SU-DHL-6 (cell line): ENCODE measurements around the gene NT5C3A.

Experiments used
- H2AFZ ChIP-seq: fragments of 200-600 bp; sonication (generic); 2 replicates; pipeline ENCODE4 v1.6.1; 2014; ENCODE audit warnings: low read depth, mild to moderate bottlenecking, moderate library complexity, mixed read lengths, antibody characterized with exemption, low read length; ENCODE audit not compliant: severe bottlenecking
- H3F3A ChIP-seq: fragments of 200-600 bp; shearing (Covaris generic); 2 replicates; pipeline ENCODE4 v1.6.0; 2016; ENCODE audit warnings: antibody characterized with exemption, mild to moderate bottlenecking; ENCODE audit not compliant: insufficient read depth
- H3K27ac ChIP-seq: fragments of 200-600 bp; sonication (generic); 2 replicates; pipeline ENCODE4 v1.5.1; 2016; ENCODE audit warnings: low read depth, mild to moderate bottlenecking, low read length, moderate library complexity, mixed read lengths
- H3K27me3 ChIP-seq: fragments of 200-600 bp; sonication (generic), shearing (Covaris generic); 2 replicates; pipeline ENCODE4 v1.6.0; 2014; ENCODE audit warnings: mild to moderate bottlenecking, low read length
- H3K36me3 ChIP-seq: fragments of 200-600 bp; sonication (generic); 2 replicates; pipeline ENCODE4 v1.6.1; 2014; ENCODE audit warnings: mild to moderate bottlenecking, low read length, mixed read lengths
- H3K4me2 ChIP-seq: fragments of 300-600, 200-600 bp; shearing (Covaris generic), sonication (generic); 2 replicates; pipeline ENCODE4 v1.6.0; 2014; ENCODE audit warnings: low read length, low read depth, mild to moderate bottlenecking; ENCODE audit not compliant: poor library complexity, severe bottlenecking
- H3K4me3 ChIP-seq: fragments of 200-600 bp; sonication (generic); 2 replicates; pipeline ENCODE4 v1.5.1; 2014; ENCODE audit warnings: antibody characterized with exemption, low read length, mild to moderate bottlenecking, mixed read lengths; ENCODE audit not compliant: insufficient read depth, poor library complexity, severe bottlenecking
- H3K79me2 ChIP-seq: fragments of 200-600 bp; sonication (generic); 2 replicates; pipeline ENCODE4 v1.6.1; 2014; ENCODE audit warnings: mild to moderate bottlenecking, low read length, moderate library complexity; ENCODE audit not compliant: insufficient read depth
- H3K9ac ChIP-seq: fragments of 200-600 bp; sonication (generic); 2 replicates; pipeline ENCODE4 v1.7.0; 2014; ENCODE audit warnings: mild to moderate bottlenecking, low read length
- H3K9me2 ChIP-seq: fragments of 200-600 bp; sonication (generic); replicated peaks from 2 replicates; pipeline ENCODE4 v1.6.1; 2014; ENCODE audit warnings: low read length; ENCODE audit not compliant: insufficient read depth
- H3K9me3 ChIP-seq: fragments of 200-600 bp; sonication (generic); 2 replicates; pipeline ENCODE4 v1.6.1; 2014; ENCODE audit warnings: low read length, mixed read lengths; ENCODE audit not compliant: insufficient read depth
- H4K20me1 ChIP-seq: fragments of 200-600 bp; sonication (generic); 2 replicates; pipeline ENCODE4 v1.6.1; 2014; ENCODE audit warnings: low read depth, mild to moderate bottlenecking, antibody characterized with exemption, low read length, moderate library complexity, mixed read lengths
- EZH2phosphoT487 ChIP-seq: fragments of 200-600 bp; sonication (generic), shearing (Covaris generic); conservative IDR thresholded peaks from 2 replicates; pipeline ENCODE4 v1.6.1; 2018; ENCODE audit warnings: mild to moderate bottlenecking, antibody characterized with exemption, low read length, moderate library complexity, mixed read lengths
- TF ChIP-seq, protein P1 (sequence below): fragments of 200-600 bp; sonication (generic); IDR thresholded peaks from one replicate; pipeline ENCODE4 v1.5.1; 2017; ENCODE audit warnings: antibody characterized with exemption, mild to moderate bottlenecking, low read length, moderate library complexity; ENCODE audit not compliant: insufficient read depth, poor library complexity, severe bottlenecking

The NT5C3A gene

DNA sequence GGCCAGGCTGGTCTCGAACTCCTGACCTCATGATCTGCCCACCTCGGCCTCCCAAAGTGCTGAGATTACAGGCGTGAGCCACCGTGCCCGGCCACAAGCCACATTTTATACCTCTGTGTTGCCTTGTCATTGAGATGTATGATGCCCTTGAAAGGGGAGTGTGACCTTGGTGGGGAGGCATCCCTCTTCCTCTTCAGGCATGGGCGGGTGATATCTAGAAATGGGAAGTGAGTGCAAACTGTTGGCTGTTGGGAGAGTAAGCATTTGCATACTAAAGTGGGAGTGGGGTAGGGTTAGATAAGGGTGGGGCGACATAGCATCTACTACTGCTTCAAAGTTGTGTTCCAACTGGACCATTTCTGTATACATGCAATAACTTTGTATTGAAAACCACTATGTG, 26.6 kb upstream of the NT5C3A start:
- H3K36me3 ChIP-seq, result no peaks in the 10 kb centered on the region
- H3K27ac ChIP-seq, result no peak overlapping the region
- no peak for TF ChIP-seq EZH2phosphoT487
- TF ChIP-seq, protein P1, sequence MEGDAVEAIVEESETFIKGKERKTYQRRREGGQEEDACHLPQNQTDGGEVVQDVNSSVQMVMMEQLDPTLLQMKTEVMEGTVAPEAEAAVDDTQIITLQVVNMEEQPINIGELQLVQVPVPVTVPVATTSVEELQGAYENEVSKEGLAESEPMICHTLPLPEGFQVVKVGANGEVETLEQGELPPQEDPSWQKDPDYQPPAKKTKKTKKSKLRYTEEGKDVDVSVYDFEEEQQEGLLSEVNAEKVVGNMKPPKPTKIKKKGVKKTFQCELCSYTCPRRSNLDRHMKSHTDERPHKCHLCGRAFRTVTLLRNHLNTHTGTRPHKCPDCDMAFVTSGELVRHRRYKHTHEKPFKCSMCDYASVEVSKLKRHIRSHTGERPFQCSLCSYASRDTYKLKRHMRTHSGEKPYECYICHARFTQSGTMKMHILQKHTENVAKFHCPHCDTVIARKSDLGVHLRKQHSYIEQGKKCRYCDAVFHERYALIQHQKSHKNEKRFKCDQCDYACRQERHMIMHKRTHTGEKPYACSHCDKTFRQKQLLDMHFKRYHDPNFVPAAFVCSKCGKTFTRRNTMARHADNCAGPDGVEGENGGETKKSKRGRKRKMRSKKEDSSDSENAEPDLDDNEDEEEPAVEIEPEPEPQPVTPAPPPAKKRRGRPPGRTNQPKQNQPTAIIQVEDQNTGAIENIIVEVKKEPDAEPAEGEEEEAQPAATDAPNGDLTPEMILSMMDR, result no peak
- no peak overlapping the region for H3K4me2 ChIP-seq
- no peak overlapping the region for H3K9ac ChIP-seq
- H3K4me3 ChIP-seq, result no peak overlapping the region
- no peaks in the 10 kb centered on the region for H3K9me3 ChIP-seq
- no peaks in the 10 kb centered on the region for H3F3A ChIP-seq
- H4K20me1 ChIP-seq, result no peaks in the 10 kb centered on the region
- H3K9me2 ChIP-seq, result no peaks in the 10 kb centered on the region
- H3K27me3 ChIP-seq, result 0 out of 2 replicates have a peak, but pooled peaks cover 2% of the 10 kb centered on the region
- no peak overlapping the region for H2AFZ ChIP-seq
- no peaks in the 10 kb centered on the region for H3K79me2 ChIP-seq

DNA sequence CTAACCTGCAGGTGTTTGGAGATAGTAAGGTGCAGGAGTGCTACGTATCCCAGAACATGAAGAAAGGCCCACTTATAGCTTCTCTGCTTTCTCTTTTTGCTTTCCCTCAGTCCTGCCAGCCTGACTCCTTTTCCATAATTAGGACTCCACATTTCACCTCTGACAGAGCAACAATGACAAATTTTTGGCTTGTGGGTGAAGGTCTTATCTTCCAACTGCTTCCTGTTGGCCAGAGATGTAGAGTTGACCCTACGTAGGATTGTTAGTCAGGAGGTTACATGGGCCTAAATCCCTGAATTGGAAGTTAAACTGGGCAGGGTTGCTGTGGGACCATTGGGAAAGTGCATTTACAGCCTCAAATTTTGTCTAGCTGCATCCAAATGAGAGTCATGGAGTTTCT, 25.3 kb upstream of the NT5C3A start:
- Histone ChIP-seq H3K9me3 (no peaks in the 10 kb centered on the region), H3K79me2 (no peaks in the 10 kb centered on the region), H3K9me2 (no peaks in the 10 kb centered on the region), H3K4me2 (no peak overlapping the region), H3K36me3 (no peaks in the 10 kb centered on the region), H3K4me3 (no peak overlapping the region), H2AFZ (no peak overlapping the region), H4K20me1 (no peaks in the 10 kb centered on the region), H3F3A (no peaks in the 10 kb centered on the region), H3K27me3 (0 out of 2 replicates have a peak, but pooled peaks cover 2% of the 10 kb centered on the region), H3K27ac (no peak overlapping the region), H3K9ac (no peak overlapping the region)
- no peak for TF ChIP-seq EZH2phosphoT487
- TF ChIP-seq, protein P1, result no peak

DNA sequence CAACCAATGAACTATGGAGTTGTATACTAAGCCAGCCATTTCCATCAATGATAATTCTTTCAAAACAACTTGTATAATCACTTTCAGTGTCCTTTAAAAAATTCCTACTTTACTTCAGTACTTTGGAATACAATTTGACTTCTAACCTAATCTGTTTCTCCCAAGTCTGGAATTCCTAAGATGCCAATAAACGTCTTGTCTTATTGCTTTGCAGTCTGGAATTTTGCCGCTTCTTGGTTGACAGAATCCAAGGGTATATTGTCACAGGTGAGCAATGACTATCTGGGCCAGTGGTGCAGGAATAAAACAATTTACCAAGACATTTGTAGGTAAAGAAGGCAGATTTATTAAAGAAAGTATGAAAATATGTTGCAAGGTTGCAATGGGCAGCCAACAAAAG, 24.8 kb upstream of the NT5C3A start:
- Histone ChIP-seq H3K9ac (no peak overlapping the region), H3K4me2 (no peak overlapping the region), H3K27me3 (0 out of 2 replicates have a peak, but pooled peaks cover 2% of the 10 kb centered on the region), H3K36me3 (no peaks in the 10 kb centered on the region), H3K4me3 (no peak overlapping the region), H3K79me2 (no peaks in the 10 kb centered on the region), H3F3A (no peaks in the 10 kb centered on the region), H3K27ac (no peak overlapping the region), H4K20me1 (no peaks in the 10 kb centered on the region), H3K9me3 (no peaks in the 10 kb centered on the region), H2AFZ (no peak overlapping the region), H3K9me2 (no peaks in the 10 kb centered on the region)
- TF ChIP-seq, protein P1, result no peak
- TF ChIP-seq EZH2phosphoT487, result no peak
